ENCODE data around the gene PNN.

The PNN gene

DNA sequence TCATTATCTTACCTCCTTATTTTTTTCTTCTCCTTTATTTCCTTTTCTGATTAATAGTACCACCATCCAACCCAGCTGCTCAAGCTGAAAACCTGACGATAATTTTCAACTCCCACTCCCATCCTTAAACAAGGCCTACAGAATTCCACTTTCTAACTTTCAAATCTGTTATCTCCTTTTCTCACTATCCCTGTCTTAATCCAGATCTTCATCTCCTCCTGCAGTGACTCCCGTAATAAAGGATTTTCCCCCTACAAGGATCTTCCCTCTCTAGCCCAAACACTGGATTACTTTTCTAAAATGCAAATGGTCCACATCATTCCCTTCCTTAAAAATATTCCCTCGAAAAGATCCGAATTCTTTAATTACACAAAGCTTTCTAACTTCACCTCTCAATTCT is 6.5 kb upstream of the PNN start:
- no peaks in the 10 kb centered on the region for H3K9me3 ChIP-seq (ENCODE audit: severe bottlenecking)
- no peak for DNase-seq (ENCODE audit: low spot score)
- H3K27ac ChIP-seq (ENCODE audit: poor library complexity, severe bottlenecking): peak overlapping the region; percentile 76
- no peak for ATAC-seq (ENCODE audit: low read depth)
- H3K27me3 ChIP-seq (ENCODE audit: insufficient read depth, poor library complexity, severe bottlenecking): no peaks in the 10 kb centered on the region
- peaks cover 17% of the 10 kb centered on the region for H3K4me1 ChIP-seq (ENCODE audit: insufficient read depth, poor library complexity, severe bottlenecking)
- peaks cover 23% of the 10 kb centered on the region for H3K36me3 ChIP-seq (ENCODE audit: low read depth)
- peak overlapping the region; percentile 60 for H3K4me3 ChIP-seq (ENCODE audit: severe bottlenecking)
- no peak for TF ChIP-seq CTCF (IDR thresholded peaks at IDR 0.05; ENCODE audit: poor library complexity, severe bottlenecking)

DNA sequence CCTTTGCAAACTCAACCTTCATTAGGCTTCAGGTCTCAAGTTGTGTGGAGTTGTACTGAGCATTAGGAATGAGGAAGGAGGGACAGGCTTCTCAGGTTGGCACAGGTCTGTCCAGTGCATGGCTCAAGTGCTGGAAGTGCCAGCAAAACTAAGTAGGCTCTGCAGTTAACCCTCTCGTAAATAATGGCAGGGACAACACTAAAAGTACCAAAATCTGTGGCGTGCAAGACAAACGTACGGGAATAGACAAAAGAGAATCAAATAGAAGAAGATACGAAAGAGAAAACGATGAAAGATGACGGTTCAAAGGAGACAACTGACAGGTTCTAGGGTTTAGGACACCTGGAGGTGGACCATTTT is 5.5 kb upstream of the PNN start:
- no peak for DNase-seq (ENCODE audit: low spot score)
- H3K36me3 ChIP-seq (ENCODE audit: low read depth): peaks cover 20% of the 10 kb centered on the region
- H3K4me3 ChIP-seq (ENCODE audit: severe bottlenecking): peak overlapping the region; percentile 60
- H3K27me3 ChIP-seq (ENCODE audit: insufficient read depth, poor library complexity, severe bottlenecking): no peaks in the 10 kb centered on the region
- H3K27ac ChIP-seq (ENCODE audit: poor library complexity, severe bottlenecking): peak overlapping the region; percentile 76
- H3K4me1 ChIP-seq (ENCODE audit: insufficient read depth, poor library complexity, severe bottlenecking): peaks cover 17% of the 10 kb centered on the region
- TF ChIP-seq CTCF (IDR thresholded peaks at IDR 0.05; ENCODE audit: poor library complexity, severe bottlenecking): no peak
- H3K9me3 ChIP-seq (ENCODE audit: severe bottlenecking): no peaks in the 10 kb centered on the region
- peak; percentile 45 for ATAC-seq (ENCODE audit: low read depth)

- Histone ChIP-seq H3K27me3 (ENCODE audit: insufficient read depth, poor library complexity, severe bottlenecking) (no peaks in the 10 kb centered on the region), H3K36me3 (ENCODE audit: low read depth) (peaks cover 31% of the 10 kb centered on the region), H3K9me3 (ENCODE audit: severe bottlenecking) (no peaks in the 10 kb centered on the region), H3K4me3 (ENCODE audit: severe bottlenecking) (no peak overlapping the region), H3K4me1 (ENCODE audit: insufficient read depth, poor library complexity, severe bottlenecking) (peaks cover 20% of the 10 kb centered on the region), H3K27ac (ENCODE audit: poor library complexity, severe bottlenecking) (no peak overlapping the region)
- DNase-seq (ENCODE audit: low spot score) (no peak), ATAC-seq (ENCODE audit: low read depth) (no peak)
- no peak for TF ChIP-seq CTCF (IDR thresholded peaks at IDR 0.05; ENCODE audit: poor library complexity, severe bottlenecking)
These were observed 1.9 kb upstream of the PNN start for GRCh38 chr14:39173198-39173597.

DNA sequence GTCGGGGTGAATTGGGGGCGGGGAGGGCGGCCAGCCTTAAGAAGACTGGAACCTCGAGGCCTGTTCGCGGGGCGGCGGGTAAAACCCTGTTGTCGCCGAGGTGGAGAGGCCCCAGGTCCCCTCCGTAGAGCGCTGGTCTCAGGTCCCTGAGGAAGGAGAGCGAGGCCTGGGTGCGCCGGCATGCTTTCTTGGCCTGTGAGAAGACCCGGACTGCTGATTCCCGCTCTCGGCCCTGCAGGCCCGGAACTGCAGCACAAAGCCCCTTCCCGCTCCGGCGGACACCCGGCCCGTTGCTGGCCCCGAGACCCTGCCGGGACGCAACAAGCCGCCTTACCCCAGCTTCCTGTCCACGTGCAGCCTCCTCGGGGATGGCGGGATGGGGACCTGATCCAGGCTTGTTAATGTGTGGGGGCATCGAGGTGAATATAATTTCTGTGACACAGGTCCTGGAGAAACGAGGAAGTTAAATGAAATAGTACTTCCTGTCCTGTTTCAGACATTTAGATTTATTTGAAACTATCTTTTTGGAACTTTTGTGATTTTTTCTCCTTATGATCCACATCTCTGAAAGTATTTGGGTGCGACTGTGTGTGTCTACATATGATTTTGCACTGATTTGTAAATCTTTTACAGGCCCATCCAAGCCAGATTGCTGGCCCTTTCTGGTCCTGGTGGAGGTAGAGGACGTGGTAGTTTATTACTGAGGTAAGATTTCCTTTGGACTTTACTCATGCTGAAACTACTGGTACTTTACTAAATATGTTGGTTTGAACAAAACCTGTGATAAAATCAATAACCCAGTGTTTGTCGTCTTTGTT is 600 bp downstream of the PNN start:
- TF ChIP-seq CTCF (IDR thresholded peaks at IDR 0.05; ENCODE audit: poor library complexity, severe bottlenecking): no peak
- peak; percentile 66 for DNase-seq (ENCODE audit: low spot score)
- no peaks in the 10 kb centered on the region for H3K27me3 ChIP-seq (ENCODE audit: insufficient read depth, poor library complexity, severe bottlenecking)
- peak overlapping the region; percentile 70 for H3K4me3 ChIP-seq (ENCODE audit: severe bottlenecking)
- H3K4me1 ChIP-seq (ENCODE audit: insufficient read depth, poor library complexity, severe bottlenecking): peaks cover 10% of the 10 kb centered on the region
- H3K27ac ChIP-seq (ENCODE audit: poor library complexity, severe bottlenecking): peak overlapping the region; percentile 80
- H3K36me3 ChIP-seq (ENCODE audit: low read depth): peaks cover 52% of the 10 kb centered on the region
- no peaks in the 10 kb centered on the region for H3K9me3 ChIP-seq (ENCODE audit: severe bottlenecking)
- ATAC-seq (ENCODE audit: low read depth): peak; percentile 3

Measured in RWPE2 (cell line).